Astrocyte of the cerebellum (primary cell): ENCODE results near the gene ARVCF.

Source experiments
- DNase-seq: peaks from one replicate; pipeline ENCODE4 v3.0.0-alpha.2; 2011; ENCODE audit warnings: low read depth
- H3K4me3 ChIP-seq: 2 replicates; pipeline ENCODE4 v1.5.1; 2011; ENCODE audit warnings: mild to moderate bottlenecking, low read depth, low read length, moderate library complexity
- CTCF ChIP-seq: IDR thresholded peaks from 2 replicates; pipeline ENCODE4 v1.5.1; 2012; ENCODE audit warnings: low read length, low read depth, moderate library complexity, mild to moderate bottlenecking; ENCODE audit errors: missing control alignments
- in situ Hi-C: cut with HindIII; loops from 2 replicates; pipeline ENCODE4 v1.10.0; 2017; ENCODE audit warnings: low sequenced_read_pairs

The ARVCF gene

GRCh38 chr22:20017622-20017958, 967 bp upstream of the ARVCF start:
- no peak overlapping the region for H3K4me3 ChIP-seq
- TF ChIP-seq CTCF, result no peak
- in situ Hi-C loops, result no loop called here
- no peak for DNase-seq

- peak overlapping the region; percentile 51 for H3K4me3 ChIP-seq
- TF ChIP-seq CTCF, result no peak
- in situ Hi-C loops, result no loop called here
- no peak for DNase-seq
Observed at GRCh38 chr22:20015971-20016733, 471 bp downstream of the ARVCF start.

GRCh38 chr22:20015187-20015625, 1.4 kb downstream of the ARVCF start:
- no peak overlapping the region for H3K4me3 ChIP-seq
- DNase-seq, result no peak
- TF ChIP-seq CTCF, result no peak
- in situ Hi-C loops, result no loop called here

GRCh38 chr22:20014526-20015186, 2.0 kb downstream of the ARVCF start:
- TF ChIP-seq CTCF, result no peak
- no peak overlapping the region for H3K4me3 ChIP-seq
- DNase-seq, result no peak
- in situ Hi-C loops, result no loop called here

DNA sequence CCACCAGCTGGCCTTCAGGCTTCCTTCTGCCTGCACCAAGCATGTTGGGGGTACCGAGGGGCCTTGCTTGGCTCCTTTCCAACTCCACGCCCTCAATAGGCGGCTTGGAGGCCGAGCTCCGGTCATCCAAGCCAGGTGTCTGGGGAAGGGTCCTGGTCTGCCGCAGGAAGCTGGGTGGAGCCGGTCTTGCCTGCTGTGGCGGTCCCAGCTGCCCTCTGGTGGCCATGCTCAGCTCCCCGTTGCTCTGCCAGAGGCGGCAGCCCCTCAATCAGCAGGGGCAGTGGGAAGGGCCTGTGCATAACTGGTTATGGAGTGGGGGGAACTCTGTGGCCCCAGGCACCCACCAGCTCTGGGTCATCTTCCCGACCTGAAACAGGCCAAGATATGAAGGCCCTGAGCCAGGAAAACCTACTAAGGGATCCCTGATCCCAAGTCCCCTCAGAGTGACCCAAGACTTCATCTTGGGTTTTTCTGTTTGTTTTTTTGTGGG, 3.2 kb downstream of the ARVCF start:
- no peak overlapping the region for H3K4me3 ChIP-seq
- in situ Hi-C loops, result no loop called here
- no peak for DNase-seq
- TF ChIP-seq CTCF, result peak; percentile 90

DNA sequence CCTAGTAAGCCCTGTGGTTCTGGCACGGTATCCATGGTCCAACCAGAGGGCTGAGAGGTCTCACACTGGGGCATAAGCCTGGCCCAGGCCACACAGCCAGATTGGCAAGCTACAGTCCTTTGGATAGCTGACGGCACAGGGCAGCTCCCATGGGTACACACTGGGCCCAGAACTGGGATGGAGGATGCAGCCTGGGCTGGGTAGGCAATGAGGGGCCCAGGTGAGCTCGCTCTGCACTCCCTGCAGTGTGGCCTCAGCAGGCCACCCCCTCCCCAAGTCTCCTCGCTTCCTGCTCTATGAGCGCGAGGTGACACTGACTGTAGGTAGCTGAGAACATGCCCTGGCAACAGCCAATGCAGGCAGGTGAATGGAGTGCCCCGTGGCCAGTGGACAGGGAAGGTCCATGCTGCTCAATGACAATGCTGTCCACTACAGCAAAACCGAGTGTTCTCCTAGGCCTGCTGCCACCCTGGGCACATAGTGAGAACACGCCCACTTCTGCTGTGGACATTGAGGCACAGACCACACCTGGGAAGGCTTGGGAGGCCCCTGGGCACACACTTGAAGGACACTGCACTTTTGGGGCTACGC, 3.8 kb downstream of the ARVCF start:
- DNase-seq, result no peak
- in situ Hi-C loops, result no loop called here
- TF ChIP-seq CTCF, result no peak
- no peak overlapping the region for H3K4me3 ChIP-seq
